OCI-LY3 (cell line): ENCODE measurements around the gene HNRNPA3.

Experiments used
- H2AFZ ChIP-seq: fragments of 200-600, 300-600 bp; shearing (Covaris generic); 2 replicates; pipeline ENCODE4 v1.6.0; 2014; ENCODE audit warnings: antibody characterized with exemption, low read depth, low read length
- H3K27ac ChIP-seq: fragments of 200-600, 300-600 bp; sonication (generic); 2 replicates; pipeline ENCODE4 v1.5.1; 2014; ENCODE audit warnings: mild to moderate bottlenecking, low read length, moderate library complexity, mixed read lengths
- H3K27me3 ChIP-seq: fragments of 200-600, 300-600 bp; sonication (generic); 2 replicates; pipeline ENCODE4 v1.6.1; 2014; ENCODE audit warnings: low read depth, low read length, mixed read lengths
- H3K36me3 ChIP-seq: fragments of 200-600, 300-600 bp; sonication (generic); replicated peaks from 2 replicates; pipeline ENCODE3; 2014; ENCODE audit warnings: low read depth, low read length, mixed read lengths
- H3K4me1 ChIP-seq: fragments of 300-600, 200-600 bp; sonication (generic); 2 replicates; pipeline ENCODE4 v1.6.1; 2014; ENCODE audit warnings: low read length, mixed read lengths
- H3K4me2 ChIP-seq: fragments of 200-600, 300-600 bp; sonication (generic); 2 replicates; pipeline ENCODE4 v1.6.1; 2014; ENCODE audit warnings: low read length, mixed read lengths
- H3K4me3 ChIP-seq: fragments of 300-600, 200-600 bp; sonication (generic); 2 replicates; pipeline ENCODE4 v1.5.1; 2014; ENCODE audit warnings: antibody characterized with exemption, mild to moderate bottlenecking, low read length, moderate library complexity
- H3K79me2 ChIP-seq: fragments of 300-600, 200-600 bp; shearing (Covaris generic); 2 replicates; pipeline ENCODE4 v1.6.1; 2014; ENCODE audit warnings: mild to moderate bottlenecking, low read length, mixed read lengths
- H3K9ac ChIP-seq: fragments of 300-600, 200-600 bp; shearing (Covaris generic); 2 replicates; pipeline ENCODE4 v1.6.0; 2014; ENCODE audit warnings: mild to moderate bottlenecking, low read length, moderate library complexity
- H3K9me3 ChIP-seq: fragments of 200-600, 300-600 bp; shearing (Covaris generic); 2 replicates; pipeline ENCODE4 v1.6.1; 2014; ENCODE audit warnings: low read length, mixed read lengths; ENCODE audit not compliant: insufficient read depth
- H4K20me1 ChIP-seq: fragments of 200-600, 300-600 bp; sonication (generic); 2 replicates; pipeline ENCODE4 v1.6.1; 2016; ENCODE audit warnings: low read length, mixed read lengths; ENCODE audit not compliant: insufficient read depth
- CTCF ChIP-seq: fragments of 200-600, 300-600 bp; sonication (generic); IDR thresholded peaks from 2 replicates; pipeline ENCODE4 v1.5.1; 2014; ENCODE audit warnings: antibody characterized with exemption, low read length, low read depth
- EZH2phosphoT487 ChIP-seq: fragments of 200-600 bp; shearing (Covaris generic); IDR thresholded peaks from 2 replicates; pipeline ENCODE4 v1.6.1; 2018; ENCODE audit warnings: antibody characterized with exemption, mixed run types, low read depth

HNRNPA3 gene

DNA sequence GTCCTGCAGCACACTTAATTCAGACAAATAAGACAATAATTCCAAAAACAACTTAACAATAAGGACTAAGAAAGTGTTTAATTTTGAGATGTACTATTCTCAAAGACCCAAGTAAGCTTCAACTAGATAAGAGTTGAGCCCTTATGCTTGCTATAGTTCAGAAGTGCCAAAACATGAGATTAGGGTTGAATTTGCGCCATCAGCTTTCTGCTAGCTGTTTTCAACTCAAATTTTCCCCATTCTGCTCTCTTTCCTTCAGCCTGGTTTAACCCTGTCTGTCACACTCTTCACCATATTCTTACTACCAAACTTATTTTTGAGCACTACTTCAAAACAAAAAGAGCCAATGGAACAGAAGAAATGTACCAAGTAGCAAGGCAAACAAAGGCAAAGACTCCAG is 47.8 kb downstream of the HNRNPA3 start:
- Histone ChIP-seq H4K20me1 (peaks cover 64% of the 10 kb centered on the region), H3K27me3 (no peaks in the 10 kb centered on the region), H3K36me3 (peaks cover 9% of the 10 kb centered on the region), H3K4me1 (peaks cover 15% of the 10 kb centered on the region), H3K4me3 (no peak overlapping the region), H3K9ac (no peak overlapping the region), H3K27ac (no peak overlapping the region), H2AFZ (no peak overlapping the region), H3K79me2 (peaks cover 90% of the 10 kb centered on the region), H3K9me3 (peaks cover 3% of the 10 kb centered on the region; the same call in 1 of the 2 replicates), H3K4me2 (no peak overlapping the region)
- TF ChIP-seq CTCF = no peak
- no peak for TF ChIP-seq EZH2phosphoT487

DNA sequence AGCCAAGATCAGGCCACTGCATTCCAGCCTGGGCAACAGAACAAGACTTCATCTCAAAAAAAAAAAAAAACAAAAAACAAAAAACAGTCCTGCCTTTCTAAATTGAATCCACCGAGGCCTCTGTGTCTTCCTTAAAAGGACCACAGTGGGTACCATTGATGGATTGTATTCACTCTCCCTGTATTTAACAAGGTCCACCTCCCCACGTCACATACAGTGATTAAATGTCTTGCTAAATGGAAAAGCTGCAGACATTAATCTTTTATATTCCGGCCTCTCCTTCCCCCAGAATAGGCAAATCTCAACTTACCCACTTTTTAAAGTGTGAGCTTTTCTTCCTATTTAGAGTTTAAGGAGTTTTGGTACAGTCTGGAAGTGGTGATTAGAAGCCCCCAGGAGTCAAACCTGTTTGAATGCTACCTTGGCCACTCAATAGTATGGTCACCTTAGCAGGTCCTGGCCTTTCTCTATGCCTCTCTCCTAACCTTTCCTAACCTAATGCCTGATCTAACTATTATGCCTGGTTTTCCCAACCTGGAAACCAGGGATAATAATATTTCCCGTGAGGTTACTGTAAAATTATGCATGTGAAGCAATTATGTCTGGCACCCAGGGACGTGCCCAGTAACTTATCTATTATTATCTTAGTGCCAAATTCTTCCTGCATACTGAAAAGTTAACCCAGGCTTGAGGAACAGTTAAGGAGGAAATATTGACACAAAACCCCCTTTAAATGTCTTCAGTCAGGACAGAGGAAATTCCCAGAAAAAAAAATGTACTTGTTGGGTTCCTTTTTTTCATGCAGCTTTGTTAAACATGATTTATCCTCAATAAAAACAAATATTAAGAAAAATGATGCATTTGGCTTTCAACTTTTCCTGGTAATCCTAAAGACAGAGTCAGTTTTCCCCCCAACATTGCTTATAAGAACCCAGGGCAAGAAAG is 48.8 kb downstream of the HNRNPA3 start:
- Histone ChIP-seq H3K4me3 (no peak overlapping the region), H2AFZ (no peak overlapping the region), H4K20me1 (peaks cover 54% of the 10 kb centered on the region), H3K79me2 (peaks cover 80% of the 10 kb centered on the region), H3K27me3 (no peaks in the 10 kb centered on the region), H3K4me1 (peaks cover 25% of the 10 kb centered on the region), H3K9me3 (peaks cover 3% of the 10 kb centered on the region; the same call in 1 of the 2 replicates), H3K9ac (no peak overlapping the region), H3K27ac (no peak overlapping the region), H3K4me2 (no peak overlapping the region), H3K36me3 (peaks cover 9% of the 10 kb centered on the region)
- no peak for TF ChIP-seq EZH2phosphoT487
- TF ChIP-seq CTCF = no peak

DNA sequence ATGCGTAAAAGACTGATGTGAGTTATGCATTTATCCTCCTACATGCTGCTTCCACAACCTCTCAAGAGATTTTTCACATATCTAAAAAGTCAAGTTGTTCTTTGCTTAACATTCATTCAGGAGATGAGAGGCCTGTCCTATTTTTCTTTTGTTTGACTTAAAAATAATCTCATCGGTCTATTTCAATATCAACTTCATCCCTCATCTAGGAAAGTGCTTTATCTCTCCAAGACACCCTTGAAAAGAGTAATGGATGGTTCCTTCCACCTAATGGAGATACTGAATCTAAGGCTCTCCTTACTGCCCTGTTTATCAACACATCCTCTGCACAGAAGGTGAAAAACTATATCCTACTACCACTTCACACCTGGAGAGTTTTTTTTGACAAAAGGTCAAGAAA is 49.5 kb downstream of the HNRNPA3 start:
- Histone ChIP-seq H3K79me2 (peaks cover 73% of the 10 kb centered on the region), H3K4me2 (peak overlapping the region; percentile 89; the same call in 1 of the 2 replicates), H3K4me1 (peaks cover 24% of the 10 kb centered on the region), H3K9me3 (peaks cover 3% of the 10 kb centered on the region; the same call in 1 of the 2 replicates), H3K27me3 (no peaks in the 10 kb centered on the region), H3K9ac (no peak overlapping the region), H3K36me3 (peaks cover 9% of the 10 kb centered on the region), H3K27ac (no peak overlapping the region), H4K20me1 (peaks cover 47% of the 10 kb centered on the region), H3K4me3 (0 out of 2 replicates have a peak overlapping the region, but pooled peaks have one; percentile 88), H2AFZ (no peak overlapping the region)
- no peak for TF ChIP-seq EZH2phosphoT487
- TF ChIP-seq CTCF = no peak

GRCh38 chr2:177262958-177263450 is 50.4 kb downstream of the HNRNPA3 start:
- H4K20me1 ChIP-seq = peaks cover 38% of the 10 kb centered on the region
- H2AFZ ChIP-seq = no peak overlapping the region
- H3K4me3 ChIP-seq = peak overlapping the region; percentile 88
- H3K79me2 ChIP-seq = peaks cover 64% of the 10 kb centered on the region
- peaks cover 3% of the 10 kb centered on the region; the same call in 1 of the 2 replicates for H3K9me3 ChIP-seq
- no peaks in the 10 kb centered on the region for H3K27me3 ChIP-seq
- TF ChIP-seq EZH2phosphoT487 = no peak
- TF ChIP-seq CTCF = no peak
- 0 out of 2 replicates have a peak overlapping the region, but pooled peaks have one; percentile 89 for H3K27ac ChIP-seq
- peak overlapping the region; percentile 94 for H3K9ac ChIP-seq
- H3K4me1 ChIP-seq = peaks cover 24% of the 10 kb centered on the region
- peak overlapping the region; percentile 89 for H3K4me2 ChIP-seq
- H3K36me3 ChIP-seq = peaks cover 7% of the 10 kb centered on the region
